ENCODE results near the gene MGME1. TPM values are rescaled to one million over a fixed set of nuclear protein-coding genes. Genes with fewer than 3 reads are reported as not detected.
A peak's percentile ranks its signal among the peaks of the same experiment; 100 is the strongest.

MGME1 gene
- total and polyA plus RNA-seq, 2 of the 13 experiments (the other 11 are each of a cell fraction or from before 2014, with no cell fraction given) = 36.7 to 66.6 TPM

DNA sequence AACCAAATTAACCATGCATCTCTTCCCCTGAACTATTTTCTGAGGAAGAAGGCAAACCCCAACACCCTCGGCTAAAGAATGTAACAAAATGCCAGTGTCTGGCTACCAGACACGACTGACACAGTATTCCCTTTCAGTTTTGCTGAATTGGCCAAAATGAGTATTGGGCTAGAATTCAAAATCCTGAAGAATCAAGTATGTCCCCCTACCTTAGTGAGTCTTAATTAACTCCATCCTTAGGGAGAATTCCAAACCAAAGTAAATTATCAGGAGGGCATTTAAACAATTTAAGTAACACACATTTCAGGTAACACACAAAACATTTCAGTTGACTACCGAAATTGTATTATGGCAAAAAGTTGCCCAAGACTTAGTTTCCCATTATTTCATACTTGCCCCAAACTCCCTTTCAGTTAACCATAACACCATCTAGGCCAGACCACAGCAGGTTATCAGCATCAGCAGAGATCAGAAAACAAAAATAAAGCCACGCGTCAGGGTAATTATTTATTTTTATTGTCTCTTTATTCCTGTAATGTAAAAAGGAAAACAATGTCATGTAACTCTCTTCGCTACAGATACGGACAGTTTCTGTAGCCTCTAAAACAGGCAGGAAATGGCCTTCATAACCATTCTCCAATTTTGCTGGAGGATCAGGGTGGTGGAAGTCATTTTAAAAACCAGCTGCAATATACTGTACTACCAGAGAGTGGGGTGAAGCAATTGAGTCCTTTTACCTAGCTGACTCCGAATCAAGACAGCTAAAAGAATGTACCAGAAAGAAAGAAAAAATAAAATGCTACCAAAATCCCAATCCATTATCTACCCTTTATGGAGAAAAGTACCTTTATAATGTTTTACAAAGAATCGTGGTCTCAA is 2.1 kb upstream of the MGME1 start (continued):
- TF ChIP-seq MAFK (conservative IDR thresholded peaks at IDR 0.05 in 1 of 2, IDR thresholded peaks at IDR 0.05 in 1 of 2; ENCODE audit: low read length in 2 of 2) (peak; percentile 95 to 97), MAZ (IDR thresholded peaks at IDR 0.05; ENCODE audit: borderline replicate concordance, low read depth, low read length) (peak; percentile 31; the same call in 1 of the 2 replicates), MAZ (CRISPR knock-in tag; IDR thresholded peaks at IDR 0.05; ENCODE audit: low read depth) (no peak), ZNF607 (CRISPR knock-in tag; IDR thresholded peaks at IDR 0.05; ENCODE audit: borderline replicate concordance) (peak; percentile 83; the same call in 1 of the 2 replicates), ZFP82 (CRISPR knock-in tag; IDR thresholded peaks at IDR 0.05; ENCODE audit: borderline replicate concordance) (no peak), PAWR (CRISPR knock-in tag; IDR thresholded peaks at IDR 0.05; ENCODE audit: borderline replicate concordance) (0 out of 2 replicates have a peak, but pooled peaks have one; percentile 61), POLR2A (IDR thresholded peaks at IDR 0.05; ENCODE audit: insufficient read depth in 1 of 2, low read depth in 2 of 2, low read length in 2 of 2) (peak in 1 of 2 experiments; percentile 7; a peak in 1 of 4 replicates), ZBTB20 (CRISPR knock-in tag; IDR thresholded peaks at IDR 0.05; ENCODE audit: borderline replicate concordance, low read depth) (no peak), ZNF703 (CRISPR knock-in tag; IDR thresholded peaks at IDR 0.05; ENCODE audit: borderline replicate concordance) (no peak), ZNF510 (CRISPR knock-in tag; IDR thresholded peaks at IDR 0.05; ENCODE audit: low read depth) (no peak), STAG1 (CRISPR knock-in tag; IDR thresholded peaks at IDR 0.05) (0 out of 2 replicates have a peak, but pooled peaks have one; percentile 7), KAT8 (CRISPR knock-in tag; IDR thresholded peaks at IDR 0.05) (peak; percentile 45; the same call in 1 of the 2 replicates), ZNF546 (CRISPR knock-in tag; conservative IDR thresholded peaks at IDR 0.05) (no peak)
- TF ChIP-seq, protein P1, sequence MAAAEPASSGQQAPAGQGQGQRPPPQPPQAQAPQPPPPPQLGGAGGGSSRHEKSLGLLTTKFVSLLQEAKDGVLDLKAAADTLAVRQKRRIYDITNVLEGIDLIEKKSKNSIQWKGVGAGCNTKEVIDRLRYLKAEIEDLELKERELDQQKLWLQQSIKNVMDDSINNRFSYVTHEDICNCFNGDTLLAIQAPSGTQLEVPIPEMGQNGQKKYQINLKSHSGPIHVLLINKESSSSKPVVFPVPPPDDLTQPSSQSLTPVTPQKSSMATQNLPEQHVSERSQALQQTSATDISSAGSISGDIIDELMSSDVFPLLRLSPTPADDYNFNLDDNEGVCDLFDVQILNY (CRISPR knock-in tag; conservative IDR thresholded peaks at IDR 0.05) = no peak
- TF ChIP-seq, protein P2, sequence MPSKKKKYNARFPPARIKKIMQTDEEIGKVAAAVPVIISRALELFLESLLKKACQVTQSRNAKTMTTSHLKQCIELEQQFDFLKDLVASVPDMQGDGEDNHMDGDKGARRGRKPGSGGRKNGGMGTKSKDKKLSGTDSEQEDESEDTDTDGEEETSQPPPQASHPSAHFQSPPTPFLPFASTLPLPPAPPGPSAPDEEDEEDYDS (CRISPR knock-in tag; IDR thresholded peaks at IDR 0.05) = no peak
- TF ChIP-seq, protein P3, sequence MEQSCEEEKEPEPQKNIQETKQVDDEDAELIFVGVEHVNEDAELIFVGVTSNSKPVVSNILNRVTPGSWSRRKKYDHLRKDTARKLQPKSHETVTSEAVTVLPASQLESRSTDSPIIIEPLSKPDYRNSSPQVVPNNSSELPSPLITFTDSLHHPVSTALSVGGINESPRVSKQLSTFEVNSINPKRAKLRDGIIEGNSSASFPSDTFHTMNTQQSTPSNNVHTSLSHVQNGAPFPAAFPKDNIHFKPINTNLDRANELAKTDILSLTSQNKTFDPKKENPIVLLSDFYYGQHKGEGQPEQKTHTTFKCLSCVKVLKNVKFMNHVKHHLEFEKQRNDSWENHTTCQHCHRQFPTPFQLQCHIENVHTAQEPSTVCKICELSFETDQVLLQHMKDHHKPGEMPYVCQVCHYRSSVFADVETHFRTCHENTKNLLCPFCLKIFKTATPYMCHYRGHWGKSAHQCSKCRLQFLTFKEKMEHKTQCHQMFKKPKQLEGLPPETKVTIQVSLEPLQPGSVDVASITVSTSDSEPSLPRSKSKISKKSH (CRISPR knock-in tag; IDR thresholded peaks at IDR 0.05; ENCODE audit: borderline replicate concordance) = no peak
- TF ChIP-seq, protein P4, sequence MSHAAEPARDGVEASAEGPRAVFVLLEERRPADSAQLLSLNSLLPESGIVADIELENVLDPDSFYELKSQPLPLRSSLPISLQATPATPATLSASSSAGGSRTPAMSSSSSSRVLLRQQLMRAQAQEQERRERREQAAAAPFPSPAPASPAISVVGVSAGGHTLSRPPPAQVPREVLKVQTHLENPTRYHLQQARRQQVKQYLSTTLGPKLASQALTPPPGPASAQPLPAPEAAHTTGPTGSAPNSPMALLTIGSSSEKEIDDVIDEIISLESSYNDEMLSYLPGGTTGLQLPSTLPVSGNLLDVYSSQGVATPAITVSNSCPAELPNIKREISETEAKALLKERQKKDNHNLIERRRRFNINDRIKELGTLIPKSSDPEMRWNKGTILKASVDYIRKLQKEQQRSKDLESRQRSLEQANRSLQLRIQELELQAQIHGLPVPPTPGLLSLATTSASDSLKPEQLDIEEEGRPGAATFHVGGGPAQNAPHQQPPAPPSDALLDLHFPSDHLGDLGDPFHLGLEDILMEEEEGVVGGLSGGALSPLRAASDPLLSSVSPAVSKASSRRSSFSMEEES (CRISPR knock-in tag; IDR thresholded peaks at IDR 0.05) = no peak; the same call in 1 of the 2 replicates
- TF ChIP-seq, protein P5, sequence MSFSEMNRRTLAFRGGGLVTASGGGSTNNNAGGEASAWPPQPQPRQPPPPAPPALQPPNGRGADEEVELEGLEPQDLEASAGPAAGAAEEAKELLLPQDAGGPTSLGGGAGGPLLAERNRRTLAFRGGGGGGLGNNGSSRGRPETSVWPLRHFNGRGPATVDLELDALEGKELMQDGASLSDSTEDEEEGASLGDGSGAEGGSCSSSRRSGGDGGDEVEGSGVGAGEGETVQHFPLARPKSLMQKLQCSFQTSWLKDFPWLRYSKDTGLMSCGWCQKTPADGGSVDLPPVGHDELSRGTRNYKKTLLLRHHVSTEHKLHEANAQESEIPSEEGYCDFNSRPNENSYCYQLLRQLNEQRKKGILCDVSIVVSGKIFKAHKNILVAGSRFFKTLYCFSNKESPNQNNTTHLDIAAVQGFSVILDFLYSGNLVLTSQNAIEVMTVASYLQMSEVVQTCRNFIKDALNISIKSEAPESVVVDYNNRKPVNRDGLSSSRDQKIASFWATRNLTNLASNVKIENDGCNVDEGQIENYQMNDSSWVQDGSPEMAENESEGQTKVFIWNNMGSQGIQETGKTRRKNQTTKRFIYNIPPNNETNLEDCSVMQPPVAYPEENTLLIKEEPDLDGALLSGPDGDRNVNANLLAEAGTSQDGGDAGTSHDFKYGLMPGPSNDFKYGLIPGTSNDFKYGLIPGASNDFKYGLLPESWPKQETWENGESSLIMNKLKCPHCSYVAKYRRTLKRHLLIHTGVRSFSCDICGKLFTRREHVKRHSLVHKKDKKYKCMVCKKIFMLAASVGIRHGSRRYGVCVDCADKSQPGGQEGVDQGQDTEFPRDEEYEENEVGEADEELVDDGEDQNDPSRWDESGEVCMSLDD (CRISPR knock-in tag; IDR thresholded peaks at IDR 0.05; ENCODE audit: borderline replicate concordance) = no peak
- TF ChIP-seq, protein P6, sequence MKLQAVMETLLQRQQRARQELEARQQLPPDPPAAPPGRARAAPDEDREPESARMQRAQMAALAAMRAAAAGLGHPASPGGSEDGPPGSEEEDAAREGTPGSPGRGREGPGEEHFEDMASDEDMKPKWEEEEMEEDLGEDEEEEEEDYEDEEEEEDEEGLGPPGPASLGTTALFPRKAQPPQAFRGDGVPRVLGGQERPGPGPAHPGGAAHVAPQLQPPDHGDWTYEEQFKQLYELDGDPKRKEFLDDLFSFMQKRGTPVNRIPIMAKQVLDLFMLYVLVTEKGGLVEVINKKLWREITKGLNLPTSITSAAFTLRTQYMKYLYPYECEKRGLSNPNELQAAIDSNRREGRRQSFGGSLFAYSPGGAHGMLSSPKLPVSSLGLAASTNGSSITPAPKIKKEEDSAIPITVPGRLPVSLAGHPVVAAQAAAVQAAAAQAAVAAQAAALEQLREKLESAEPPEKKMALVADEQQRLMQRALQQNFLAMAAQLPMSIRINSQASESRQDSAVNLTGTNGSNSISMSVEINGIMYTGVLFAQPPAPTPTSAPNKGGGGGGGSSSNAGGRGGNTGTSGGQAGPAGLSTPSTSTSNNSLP (IDR thresholded peaks at IDR 0.05; ENCODE audit: low read depth, low read length) = no peak

Data from HepG2 (cell line).